ENCODE measurements around the gene TANK. TPM values are rescaled to one million over a fixed set of nuclear protein-coding genes. Genes with fewer than 3 reads are reported as not detected.
"Not testable (repeated sequence)": the region's sequence is repeated elsewhere in the genome, so short reads cannot be mapped to it uniquely, and the experiment has no call there.

The TANK gene
- total and polyA plus RNA-seq, 4 donors, result 36.9 to 76.3 (median 46.9) TPM

GRCh38 chr2:161178756-161179155 lies 18.5 kb downstream of the TANK start:
- WGBS (ENCODE audit: insufficient coverage), result no CpG with 5 or more reads among the region's 4 CpGs
- H3K9me3 ChIP-seq (ENCODE audit: control insufficient read depth, insufficient read depth, low read length), result no peaks in the 10 kb centered on the region
- no peak overlapping the region for H3K27ac ChIP-seq (ENCODE audit: low read depth, low read length)
- peak in 1 of 6 donors; percentile 36 for DNase-seq (ENCODE audit: low read depth in 4 of 6, low spot score in 6 of 6)
- H3K27me3 ChIP-seq (ENCODE audit: control insufficient read depth, insufficient read depth, low read length), result no peaks in the 10 kb centered on the region
- H3K4me3 ChIP-seq (ENCODE audit: low read depth, low read length), result no peak overlapping the region
- peaks cover 3% of the 10 kb centered on the region for H3K36me3 ChIP-seq (ENCODE audit: control insufficient read depth, insufficient read depth, low read length)
- no peaks in the 10 kb centered on the region for H3K4me1 ChIP-seq (ENCODE audit: control insufficient read depth, insufficient read depth, low read length)

- no peaks in the 10 kb centered on the region for H3K4me1 ChIP-seq (ENCODE audit: control insufficient read depth, insufficient read depth, low read length)
- H3K36me3 ChIP-seq (ENCODE audit: control insufficient read depth, insufficient read depth, low read length), result peaks cover 7% of the 10 kb centered on the region
- no peaks in the 10 kb centered on the region for H3K9me3 ChIP-seq (ENCODE audit: control insufficient read depth, insufficient read depth, low read length)
- no peak overlapping the region for H3K4me3 ChIP-seq (ENCODE audit: low read depth, low read length)
- DNase-seq (ENCODE audit: low read depth in 4 of 6, low spot score in 6 of 6), result peak in 1 of 6 donors; percentile 33
- no peak overlapping the region for H3K27ac ChIP-seq (ENCODE audit: low read depth, low read length)
- no peaks in the 10 kb centered on the region for H3K27me3 ChIP-seq (ENCODE audit: control insufficient read depth, insufficient read depth, low read length)
Measured at GRCh38 chr2:161190050-161190449, 29.8 kb downstream of the TANK start.

DNA sequence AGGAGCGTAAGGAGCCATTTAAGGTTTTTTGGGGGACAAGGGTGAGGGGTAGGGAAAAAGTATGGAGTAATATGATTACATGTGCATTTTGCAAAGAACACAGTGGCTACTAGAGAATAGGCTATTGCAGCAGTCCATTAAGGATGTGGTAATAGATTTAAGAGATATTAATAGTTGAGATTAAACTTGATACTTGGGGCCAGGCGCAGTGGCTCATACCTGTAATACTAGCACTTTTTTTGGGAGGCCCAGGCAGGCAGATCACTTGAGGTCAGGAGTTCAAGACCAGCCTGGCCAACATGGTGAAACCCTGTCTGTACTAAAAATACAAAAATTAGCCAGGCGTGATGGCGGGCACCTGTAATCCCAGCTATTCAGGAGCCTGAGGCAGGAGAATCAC lies 35.4 kb downstream of the TANK start:
- not testable (repeated sequence) for H3K4me1 ChIP-seq (ENCODE audit: control insufficient read depth, insufficient read depth, low read length); DNase-seq (ENCODE audit: low read depth in 4 of 6, low spot score in 6 of 6); H3K27me3 ChIP-seq (ENCODE audit: control insufficient read depth, insufficient read depth, low read length); H3K9me3 ChIP-seq (ENCODE audit: control insufficient read depth, insufficient read depth, low read length); H3K27ac ChIP-seq (ENCODE audit: low read depth, low read length); H3K4me3 ChIP-seq (ENCODE audit: low read depth, low read length); H3K36me3 ChIP-seq (ENCODE audit: control insufficient read depth, insufficient read depth, low read length)
- WGBS (ENCODE audit: insufficient coverage), result 95% methylated on average over 2 of the region's 4 CpGs

- Histone ChIP-seq H3K36me3 (ENCODE audit: control insufficient read depth, insufficient read depth, low read length) (peaks cover 5% of the 10 kb centered on the region), H3K9me3 (ENCODE audit: control insufficient read depth, insufficient read depth, low read length) (no peaks in the 10 kb centered on the region), H3K27me3 (ENCODE audit: control insufficient read depth, insufficient read depth, low read length) (no peaks in the 10 kb centered on the region), H3K4me3 (ENCODE audit: low read depth, low read length) (no peak overlapping the region), H3K27ac (ENCODE audit: low read depth, low read length) (no peak overlapping the region), H3K4me1 (ENCODE audit: control insufficient read depth, insufficient read depth, low read length) (no peaks in the 10 kb centered on the region)
- WGBS (ENCODE audit: insufficient coverage), result no CpG with 5 or more reads among the region's 4 CpGs
- DNase-seq (ENCODE audit: low read depth in 4 of 6, low spot score in 6 of 6), result peak in 1 of 6 donors; percentile 54
Measured at GRCh38 chr2:161199912-161200701, 39.9 kb downstream of the TANK start.

- no peak overlapping the region for H3K4me3 ChIP-seq (ENCODE audit: low read depth, low read length)
- no CpG with 5 or more reads among the region's 3 CpGs for WGBS (ENCODE audit: insufficient coverage)
- peaks cover 2% of the 10 kb centered on the region for H3K36me3 ChIP-seq (ENCODE audit: control insufficient read depth, insufficient read depth, low read length)
- no peaks in the 10 kb centered on the region for H3K9me3 ChIP-seq (ENCODE audit: control insufficient read depth, insufficient read depth, low read length)
- H3K27ac ChIP-seq (ENCODE audit: low read depth, low read length), result no peak overlapping the region
- DNase-seq (ENCODE audit: low read depth in 4 of 6, low spot score in 6 of 6), result no peak
- no peaks in the 10 kb centered on the region for H3K4me1 ChIP-seq (ENCODE audit: control insufficient read depth, insufficient read depth, low read length)
- no peaks in the 10 kb centered on the region for H3K27me3 ChIP-seq (ENCODE audit: control insufficient read depth, insufficient read depth, low read length)
Measured at GRCh38 chr2:161204846-161205245, 44.6 kb downstream of the TANK start.

DNA sequence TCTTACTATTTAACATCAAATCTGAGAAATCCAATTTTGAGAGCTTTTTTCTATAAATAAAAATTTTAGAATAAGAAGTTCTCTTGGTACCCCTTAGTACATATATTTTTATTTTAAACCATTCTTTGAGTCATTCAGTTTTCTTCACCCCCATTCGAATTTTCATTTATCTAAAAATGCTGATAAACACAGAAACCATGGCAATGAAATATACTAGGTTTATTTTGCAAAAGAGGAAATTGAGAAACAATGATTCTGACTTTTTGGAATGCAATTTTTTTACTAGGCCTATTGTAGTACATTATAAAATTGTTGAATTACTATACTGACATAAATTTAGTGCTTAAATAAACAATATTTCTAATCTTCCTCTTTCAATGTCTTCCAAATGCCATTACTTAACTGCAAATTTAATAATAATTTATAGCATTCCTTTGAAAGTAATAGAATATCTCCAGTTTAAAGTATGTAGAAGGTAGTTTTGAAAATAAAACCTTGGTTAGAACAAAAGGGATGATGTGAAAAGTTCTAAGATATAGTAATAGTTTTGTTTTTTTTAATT lies 46.3 kb downstream of the TANK start:
- Histone ChIP-seq H3K4me1 (ENCODE audit: control insufficient read depth, insufficient read depth, low read length) (no peaks in the 10 kb centered on the region), H3K36me3 (ENCODE audit: control insufficient read depth, insufficient read depth, low read length) (peaks cover 2% of the 10 kb centered on the region)
- whole genome bisulfite sequencing (ENCODE audit: insufficient coverage), result no CpG with 5 or more reads among the region's 1 CpG

GRCh38 chr2:161207941-161208340 lies 47.7 kb downstream of the TANK start:
- Histone ChIP-seq H3K4me1 (ENCODE audit: control insufficient read depth, insufficient read depth, low read length) (no peaks in the 10 kb centered on the region), H3K9me3 (ENCODE audit: control insufficient read depth, insufficient read depth, low read length) (no peaks in the 10 kb centered on the region)
- no CpG with 5 or more reads among the region's 1 CpG for WGBS (ENCODE audit: insufficient coverage)

More for the DNA sequence above, 46.3 kb downstream of the TANK start:
- H3K27ac ChIP-seq (ENCODE audit: low read depth, low read length), result no peak overlapping the region
- no peak for DNase-seq (ENCODE audit: low read depth in 4 of 6, low spot score in 6 of 6)
- no peak overlapping the region for H3K4me3 ChIP-seq (ENCODE audit: low read depth, low read length)
- H3K27me3 ChIP-seq (ENCODE audit: control insufficient read depth, insufficient read depth, low read length), result no peaks in the 10 kb centered on the region
- no peaks in the 10 kb centered on the region for H3K9me3 ChIP-seq (ENCODE audit: control insufficient read depth, insufficient read depth, low read length)

DNA sequence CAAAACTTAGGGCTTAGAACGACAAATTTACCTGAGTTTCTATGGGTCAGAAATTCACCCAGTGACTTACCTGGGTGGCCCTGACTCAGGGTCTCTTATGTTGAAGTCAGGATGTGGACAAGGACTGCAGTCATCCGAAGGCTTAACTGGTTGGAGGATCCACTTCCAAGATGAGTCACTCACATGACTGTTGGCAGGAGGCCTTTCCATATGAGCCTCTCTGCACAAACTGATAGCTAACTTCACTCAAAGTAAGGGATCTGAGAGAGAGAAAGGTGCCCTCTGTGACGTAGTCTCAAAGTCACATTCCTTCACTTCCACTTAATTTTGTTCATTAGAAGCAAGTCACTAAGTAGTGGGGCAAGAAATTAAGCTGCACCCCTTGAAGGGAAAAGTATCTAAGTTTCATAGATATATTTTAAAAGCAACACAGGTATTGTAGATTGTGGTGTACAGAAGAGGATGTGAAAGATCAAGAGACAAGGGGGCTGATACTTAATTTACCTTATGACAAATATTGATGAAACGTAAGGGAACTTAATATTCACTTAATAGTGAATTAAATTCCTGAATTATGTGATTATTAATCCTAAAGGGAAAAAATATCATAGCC lies 48.4 kb downstream of the TANK start:
- DNase-seq (ENCODE audit: low read depth in 4 of 6, low spot score in 6 of 6), result no peak
- H3K4me3 ChIP-seq (ENCODE audit: low read depth, low read length), result no peak overlapping the region
- H3K27me3 ChIP-seq (ENCODE audit: control insufficient read depth, insufficient read depth, low read length), result no peaks in the 10 kb centered on the region
- peaks cover 2% of the 10 kb centered on the region for H3K36me3 ChIP-seq (ENCODE audit: control insufficient read depth, insufficient read depth, low read length)
- H3K4me1 ChIP-seq (ENCODE audit: control insufficient read depth, insufficient read depth, low read length), result no peaks in the 10 kb centered on the region
- H3K27ac ChIP-seq (ENCODE audit: low read depth, low read length), result no peak overlapping the region
- 100% methylated on average over 1 of the region's 4 CpGs for WGBS (ENCODE audit: insufficient coverage)
- no peaks in the 10 kb centered on the region for H3K9me3 ChIP-seq (ENCODE audit: control insufficient read depth, insufficient read depth, low read length)

More at GRCh38 chr2:161207941-161208340, 47.7 kb downstream of the TANK start:
- no peaks in the 10 kb centered on the region for H3K27me3 ChIP-seq (ENCODE audit: control insufficient read depth, insufficient read depth, low read length)
- H3K36me3 ChIP-seq (ENCODE audit: control insufficient read depth, insufficient read depth, low read length), result peaks cover 2% of the 10 kb centered on the region
- no peak overlapping the region for H3K4me3 ChIP-seq (ENCODE audit: low read depth, low read length)
- H3K27ac ChIP-seq (ENCODE audit: low read depth, low read length), result no peak overlapping the region
- DNase-seq (ENCODE audit: low read depth in 4 of 6, low spot score in 6 of 6), result peak in 1 of 6 donors; percentile 23

- no peaks in the 10 kb centered on the region for H3K27me3 ChIP-seq (ENCODE audit: control insufficient read depth, insufficient read depth, low read length)
- no peak overlapping the region for H3K4me3 ChIP-seq (ENCODE audit: low read depth, low read length)
- H3K27ac ChIP-seq (ENCODE audit: low read depth, low read length), result no peak overlapping the region
- 86% methylated on average over 1 of the region's 2 CpGs for WGBS (ENCODE audit: insufficient coverage)
- H3K36me3 ChIP-seq (ENCODE audit: control insufficient read depth, insufficient read depth, low read length), result peaks cover 2% of the 10 kb centered on the region
- no peaks in the 10 kb centered on the region for H3K4me1 ChIP-seq (ENCODE audit: control insufficient read depth, insufficient read depth, low read length)
- no peaks in the 10 kb centered on the region for H3K9me3 ChIP-seq (ENCODE audit: control insufficient read depth, insufficient read depth, low read length)
- no peak for DNase-seq (ENCODE audit: low read depth in 4 of 6, low spot score in 6 of 6)
Measured at GRCh38 chr2:161209902-161210301, 49.7 kb downstream of the TANK start.

All from spinal cord (tissue), 10 donors.